ENCODE measurements around the gene PRDX5. TPM values are rescaled to one million over a fixed set of nuclear protein-coding genes. Genes with fewer than 3 reads are reported as not detected.

PRDX5 gene
- total RNA-seq, 1 experiment from 2014 or later: 165 TPM

- H3K9me3 Mint-ChIP-seq (ENCODE audit: low read depth, unreplicated experiment): no peaks in the 10 kb centered on the region
- CTCF ChIA-PET: no interaction called here
- TF ChIP-seq CTCF (IDR thresholded peaks at IDR 0.05; ENCODE audit: unreplicated experiment): no peak
These were observed 50.8 kb downstream of the PRDX5 start for GRCh38 chr11:64368673-64369074.

DNA sequence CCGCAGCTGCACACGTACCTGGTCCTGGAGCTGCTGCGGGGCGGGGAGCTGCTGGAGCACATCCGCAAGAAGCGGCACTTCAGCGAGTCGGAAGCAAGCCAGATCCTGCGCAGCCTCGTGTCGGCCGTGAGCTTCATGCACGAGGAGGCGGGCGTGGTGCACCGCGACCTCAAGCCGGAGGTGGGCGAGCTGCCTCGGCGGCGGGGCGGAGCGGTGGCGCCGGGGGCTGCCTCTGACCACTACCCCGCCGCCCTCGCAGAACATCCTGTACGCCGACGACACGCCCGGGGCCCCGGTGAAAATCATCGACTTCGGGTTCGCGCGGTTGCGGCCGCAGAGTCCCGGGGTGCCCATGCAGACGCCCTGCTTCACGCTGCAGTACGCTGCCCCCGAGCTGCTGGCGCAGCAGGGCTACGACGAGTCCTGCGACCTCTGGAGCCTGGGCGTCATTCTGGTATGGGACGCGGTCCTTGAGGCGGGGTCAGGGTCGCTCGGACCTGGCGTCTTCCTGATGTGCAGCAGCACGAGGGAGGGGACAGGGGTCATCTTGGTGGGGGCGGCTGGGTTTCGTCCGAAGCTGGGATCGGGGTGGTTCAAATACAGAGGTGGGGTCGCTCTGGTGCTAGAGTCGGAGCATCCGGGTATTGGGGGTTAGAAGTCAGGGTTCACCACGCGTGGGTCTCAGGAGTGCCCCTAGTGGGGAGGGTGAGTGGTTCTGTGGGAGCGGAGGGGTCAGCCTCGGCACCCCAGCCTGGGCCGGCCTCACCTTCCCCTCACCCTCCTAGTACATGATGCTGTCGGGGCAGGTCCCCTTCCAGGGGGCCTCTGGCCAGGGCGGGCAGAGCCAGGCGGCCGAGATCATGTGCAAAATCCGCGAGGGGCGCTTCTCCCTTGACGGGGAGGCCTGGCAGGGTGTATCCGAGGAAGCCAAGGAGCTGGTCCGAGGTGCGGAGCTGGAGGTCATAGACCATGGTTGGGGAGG, 51.8 kb downstream of the PRDX5 start:
- Mint-ChIP-seq H3K4me3 (ENCODE audit: low read depth, unreplicated experiment) (no peak overlapping the region), H3K4me1 (ENCODE audit: low read depth, unreplicated experiment) (peaks cover 17% of the 10 kb centered on the region), H3K27me3 (ENCODE audit: unreplicated experiment) (no peaks in the 10 kb centered on the region), H3K36me3 (ENCODE audit: insufficient read depth, unreplicated experiment) (peaks cover 67% of the 10 kb centered on the region), H3K9me3 (ENCODE audit: low read depth, unreplicated experiment) (no peaks in the 10 kb centered on the region), H3K27ac (ENCODE audit: unreplicated experiment) (no peak overlapping the region)
- DNase-seq: no peak
- intact Hi-C loops (cut with micrococcal nuclease; ENCODE audit: unreplicated experiment): no loop called here
- TF ChIP-seq CTCF (IDR thresholded peaks at IDR 0.05; ENCODE audit: unreplicated experiment): peak; percentile 42
- no TSS peak for BruUV-seq (replicated peaks)
- CTCF ChIA-PET: no interaction called here

More at GRCh38 chr11:64368673-64369074, 50.8 kb downstream of the PRDX5 start:
- no peaks in the 10 kb centered on the region for H3K27me3 Mint-ChIP-seq (ENCODE audit: unreplicated experiment)
- peaks cover 76% of the 10 kb centered on the region for H3K36me3 Mint-ChIP-seq (ENCODE audit: insufficient read depth, unreplicated experiment)
- BruUV-seq (replicated peaks): no TSS peak
- no peak for DNase-seq
- H3K4me3 Mint-ChIP-seq (ENCODE audit: low read depth, unreplicated experiment): no peak overlapping the region
- H3K4me1 Mint-ChIP-seq (ENCODE audit: low read depth, unreplicated experiment): peaks cover 17% of the 10 kb centered on the region
- intact Hi-C loops (cut with micrococcal nuclease; ENCODE audit: unreplicated experiment): no loop called here
- no peak overlapping the region for H3K27ac Mint-ChIP-seq (ENCODE audit: unreplicated experiment)

GRCh38 chr11:64371201-64371600, 53.3 kb downstream of the PRDX5 start:
- CTCF ChIA-PET: no interaction called here
- Mint-ChIP-seq H3K9me3 (ENCODE audit: low read depth, unreplicated experiment) (no peaks in the 10 kb centered on the region), H3K36me3 (ENCODE audit: insufficient read depth, unreplicated experiment) (peaks cover 58% of the 10 kb centered on the region), H3K4me1 (ENCODE audit: low read depth, unreplicated experiment) (peaks cover 16% of the 10 kb centered on the region), H3K27me3 (ENCODE audit: unreplicated experiment) (no peaks in the 10 kb centered on the region), H3K27ac (ENCODE audit: unreplicated experiment) (no peak overlapping the region), H3K4me3 (ENCODE audit: low read depth, unreplicated experiment) (no peak overlapping the region)
- no peak for TF ChIP-seq CTCF (IDR thresholded peaks at IDR 0.05; ENCODE audit: unreplicated experiment)
- intact Hi-C loops (cut with micrococcal nuclease; ENCODE audit: unreplicated experiment): no loop called here
- no peak for DNase-seq
- no TSS peak for BruUV-seq (replicated peaks)

Small RNA genes within 50 kb of the gene (microRNA-seq; reads per million reads assigned to microRNA genes)
- gene MIR1237 (6.0 reads per million, percentile 20 among the genes with 10 or more reads in this experiment), gene MIR7155 (not detected)

Other genes with a start within 250 kb of the PRDX5 start
- 35.7 and 38.0 TPM in 2 replicates for gene MACROD1, start 152.0 kb upstream of the PRDX5 start, total RNA-seq (2022)
- gene STIP1, start 131.9 kb upstream of the PRDX5 start, total RNA-seq (2022): 344 and 391 TPM in 2 replicates
- gene FERMT3, start 111.4 kb upstream of the PRDX5 start, total RNA-seq (2022): 16.6 and 18.6 TPM in 2 replicates
- 43.1 TPM in 2 replicates for gene TRPT1, start 91.9 kb upstream of the PRDX5 start, total RNA-seq (2022)
- 58.7 and 63.6 TPM in 2 replicates for gene NUDT22, start 91.8 kb upstream of the PRDX5 start, total RNA-seq (2022)
- gene DNAJC4, start 87.6 kb upstream of the PRDX5 start, total RNA-seq (2022): 26.6 and 28.0 TPM in 2 replicates
- 88.8 and 91.5 TPM in 2 replicates for gene VEGFB, start 83.5 kb upstream of the PRDX5 start, total RNA-seq (2022)
- gene FKBP2, start 77.0 kb upstream of the PRDX5 start, total RNA-seq (2022): 87.4 and 91.3 TPM in 2 replicates
- gene PPP1R14B, start 71.2 kb upstream of the PRDX5 start, total RNA-seq (2022): 276 and 334 TPM in 2 replicates
- gene PLCB3, start 66.6 kb upstream of the PRDX5 start, total RNA-seq (2022): 35.9 and 39.5 TPM in 2 replicates
- gene BAD, start 33.5 kb upstream of the PRDX5 start, total RNA-seq (2022): 30.2 and 33.6 TPM in 2 replicates
- 33.3 and 37.0 TPM in 2 replicates for gene GPR137, start 32.3 kb upstream of the PRDX5 start, total RNA-seq (2022)
- not detected in 2 replicates for gene KCNK4, start 26.8 kb upstream of the PRDX5 start, total RNA-seq (2022)
- gene CATSPERZ, start 17.8 kb upstream of the PRDX5 start, total RNA-seq (2022): 0.85 TPM in 1 of 2 replicates, not detected in the other
- 53.4 and 59.7 TPM in 2 replicates for gene ESRRA, start 12.6 kb upstream of the PRDX5 start, total RNA-seq (2022)
- 197 and 211 TPM in 2 replicates for gene TRMT112, start 562 bp upstream of the PRDX5 start, total RNA-seq (2022)
- 7.6 and 8.2 TPM in 2 replicates for gene CCDC88B, start 22.1 kb downstream of the PRDX5 start, total RNA-seq (2022)
- 46.0 and 56.5 TPM in 2 replicates for gene RPS6KA4, start 41.0 kb downstream of the PRDX5 start, total RNA-seq (2022)
- gene SLC22A11, start 237.8 kb downstream of the PRDX5 start, total RNA-seq (2022): not detected in 2 replicates

Measured in Calu3 (cell line).